ENCODE measurements around the gene CNDP1.

The CNDP1 gene

GRCh38 chr18:74635224-74635975 lies 101.1 kb downstream of the CNDP1 start:
- TF ChIP-seq CTCF (IDR thresholded peaks at IDR 0.05; ENCODE audit: low read depth, low read length, missing control alignments): no peak
- H3K27me3 ChIP-seq (replicated peaks): no peaks in the 10 kb centered on the region
- no peak for DNase-seq
- in situ Hi-C loops (cut with HindIII; ENCODE audit: low pct_ligation_motif_present, low sequenced_read_pairs): no loop called here
- peaks cover 3% of the 10 kb centered on the region for H3K36me3 ChIP-seq (replicated peaks)
- no peak overlapping the region for H3K4me3 ChIP-seq (ENCODE audit: low read depth, low read length)
- no peak overlapping the region for H3K27ac ChIP-seq
